ENCODE measurements around the gene KLF11. TPM values are rescaled to one million over a fixed set of nuclear protein-coding genes. Genes with fewer than 3 reads are reported as not detected.

Gene KLF11
- total RNA-seq, 2 donors from 2014 or later: 1.1 to 7.5 TPM

DNA sequence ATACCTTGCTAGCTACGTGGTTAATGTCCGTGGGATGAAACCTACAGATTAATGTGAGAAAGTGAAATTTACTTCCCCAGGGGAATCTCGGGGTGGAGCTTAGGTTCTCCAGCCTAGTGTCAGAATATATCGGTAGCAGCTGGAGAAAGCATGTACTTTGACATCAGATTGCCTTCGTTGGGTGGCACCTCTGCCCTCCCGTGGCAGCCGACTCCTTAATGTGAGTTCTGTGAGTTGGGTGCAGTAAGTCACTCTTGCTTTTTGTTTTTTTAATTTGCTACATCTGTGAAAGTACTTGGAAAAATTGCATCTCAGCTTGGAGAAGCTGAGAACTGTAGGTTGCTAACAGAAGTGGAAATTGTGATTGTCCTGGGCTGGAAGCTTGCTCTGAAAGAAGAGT, 3.6 kb downstream of the KLF11 start:
- Mint-ChIP-seq H3K9me3 (no peaks in the 10 kb centered on the region), H3K36me3 (peaks cover 6% of the 10 kb centered on the region in 2 donors), H3K27ac (no peak overlapping the region)
- no peak for DNase-seq (ENCODE audit: low spot score in 2 of 2)
- no peak for ATAC-seq

DNA sequence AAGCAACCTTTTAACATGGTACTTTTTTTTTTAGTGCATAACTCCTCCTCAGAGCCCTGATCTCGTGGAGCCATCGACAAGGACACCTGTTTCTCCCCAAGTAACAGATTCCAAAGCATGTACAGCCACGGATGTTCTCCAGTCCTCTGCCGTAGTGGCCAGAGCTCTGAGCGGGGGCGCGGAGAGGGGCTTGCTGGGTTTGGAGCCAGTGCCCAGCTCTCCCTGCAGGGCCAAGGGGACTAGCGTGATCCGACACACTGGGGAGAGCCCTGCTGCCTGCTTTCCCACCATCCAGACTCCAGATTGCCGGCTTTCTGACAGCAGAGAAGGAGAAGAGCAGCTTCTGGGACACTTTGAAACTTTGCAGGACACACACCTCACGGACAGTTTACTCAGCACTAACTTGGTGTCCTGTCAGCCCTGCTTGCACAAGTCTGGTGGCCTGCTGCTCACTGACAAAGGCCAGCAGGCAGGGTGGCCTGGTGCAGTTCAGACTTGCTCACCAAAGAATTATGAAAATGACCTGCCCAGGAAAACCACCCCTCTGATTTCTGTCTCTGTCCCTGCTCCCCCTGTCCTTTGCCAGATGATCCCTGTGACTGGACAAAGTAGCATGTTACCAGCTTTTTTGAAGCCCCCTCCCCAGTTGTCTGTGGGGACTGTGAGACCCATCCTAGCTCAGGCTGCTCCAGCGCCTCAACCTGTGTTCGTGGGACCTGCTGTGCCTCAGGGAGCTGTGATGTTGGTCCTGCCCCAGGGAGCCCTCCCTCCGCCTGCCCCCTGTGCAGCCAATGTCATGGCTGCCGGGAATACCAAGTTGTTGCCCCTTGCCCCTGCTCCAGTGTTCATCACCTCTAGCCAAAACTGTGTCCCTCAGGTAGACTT, 4.5 kb downstream of the KLF11 start:
- ATAC-seq: no peak
- no peaks in the 10 kb centered on the region for H3K9me3 Mint-ChIP-seq
- H3K27ac Mint-ChIP-seq: no peak overlapping the region
- H3K36me3 Mint-ChIP-seq: peaks cover 1 to 4% of the 10 kb centered on the region in 2 donors
- DNase-seq (ENCODE audit: low spot score in 2 of 2): no peak

DNA sequence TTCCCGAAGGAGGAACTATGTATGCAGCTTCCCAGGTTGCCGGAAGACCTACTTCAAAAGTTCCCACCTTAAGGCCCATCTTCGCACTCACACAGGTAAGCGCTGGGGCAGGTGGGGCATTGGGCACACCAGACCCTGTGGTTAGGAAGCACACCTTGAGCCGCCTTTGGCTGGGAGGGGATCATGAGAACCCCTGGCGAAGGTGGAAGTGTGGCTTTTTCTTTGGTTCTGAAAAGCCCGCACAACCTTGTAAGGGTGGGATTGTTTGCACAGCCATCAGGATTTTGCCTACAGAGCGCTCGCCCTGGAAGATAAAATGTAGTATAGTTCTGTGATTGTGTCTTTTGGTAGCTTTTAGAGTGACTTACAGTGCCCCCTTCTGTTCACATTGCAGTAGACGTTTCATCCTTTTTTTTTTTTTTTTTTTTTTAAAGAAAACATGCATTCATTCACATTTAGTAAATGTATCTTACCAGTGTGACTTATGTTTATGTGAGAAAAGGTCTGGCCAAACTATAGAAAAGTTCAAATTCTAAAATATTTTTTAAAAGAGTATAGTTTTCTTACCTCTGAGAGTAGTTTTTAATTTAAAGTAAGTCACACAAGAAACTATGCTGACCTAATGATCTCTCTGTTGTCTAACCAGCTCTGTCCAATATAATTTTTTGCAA, 5.3 kb downstream of the KLF11 start:
- Mint-ChIP-seq H3K9me3 (no peaks in the 10 kb centered on the region), H3K36me3 (peaks cover 0 to 4% of the 10 kb centered on the region in 2 donors), H3K27ac (no peak overlapping the region)
- DNase-seq (ENCODE audit: low spot score in 2 of 2) (no peak), ATAC-seq (no peak)

- Mint-ChIP-seq H3K36me3 (peaks cover 0 to 4% of the 10 kb centered on the region in 2 donors), H3K27ac (peak overlapping the region in 1 of 2 donors; percentile 22), H3K9me3 (no peaks in the 10 kb centered on the region)
- DNase-seq (ENCODE audit: low spot score in 2 of 2) (no peak), ATAC-seq (no peak)
Observed at GRCh38 chr2:10052216-10052615, 8.9 kb downstream of the KLF11 start.

- Mint-ChIP-seq H3K36me3 (peaks cover 0 to 4% of the 10 kb centered on the region in 2 donors), H3K27ac (no peak overlapping the region), H3K9me3 (no peaks in the 10 kb centered on the region)
- ATAC-seq (no peak), DNase-seq (ENCODE audit: low spot score in 2 of 2) (no peak)
Observed at GRCh38 chr2:10053351-10053750, 10.0 kb downstream of the KLF11 start.

DNA sequence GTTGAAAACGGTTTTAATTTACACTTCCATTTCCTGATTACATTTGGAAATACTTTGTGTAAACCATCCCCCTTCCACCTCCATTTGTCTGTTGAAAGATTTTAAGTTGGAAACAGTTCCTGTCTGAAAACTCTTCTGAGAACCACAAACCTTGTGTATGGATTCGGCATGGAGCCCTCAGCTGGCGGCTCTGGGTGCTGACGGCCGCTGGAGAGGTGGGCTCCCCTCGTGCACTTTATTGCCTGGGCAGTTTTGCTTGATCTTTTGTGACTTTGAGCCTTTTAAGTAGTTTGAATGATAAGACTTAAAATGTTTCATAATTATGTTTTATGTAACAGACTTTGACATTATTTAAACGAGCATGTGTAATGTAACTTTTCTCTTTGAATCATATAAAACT, 11.1 kb downstream of the KLF11 start:
- Mint-ChIP-seq H3K27ac (no peak overlapping the region), H3K9me3 (no peaks in the 10 kb centered on the region), H3K36me3 (peaks cover 0 to 4% of the 10 kb centered on the region in 2 donors)
- DNase-seq (ENCODE audit: low spot score in 2 of 2): no peak
- no peak for ATAC-seq

- Mint-ChIP-seq H3K36me3 (peaks cover 0 to 4% of the 10 kb centered on the region in 2 donors), H3K27ac (no peak overlapping the region)
Observed at GRCh38 chr2:10054976-10055375, 11.6 kb downstream of the KLF11 start.

DNA sequence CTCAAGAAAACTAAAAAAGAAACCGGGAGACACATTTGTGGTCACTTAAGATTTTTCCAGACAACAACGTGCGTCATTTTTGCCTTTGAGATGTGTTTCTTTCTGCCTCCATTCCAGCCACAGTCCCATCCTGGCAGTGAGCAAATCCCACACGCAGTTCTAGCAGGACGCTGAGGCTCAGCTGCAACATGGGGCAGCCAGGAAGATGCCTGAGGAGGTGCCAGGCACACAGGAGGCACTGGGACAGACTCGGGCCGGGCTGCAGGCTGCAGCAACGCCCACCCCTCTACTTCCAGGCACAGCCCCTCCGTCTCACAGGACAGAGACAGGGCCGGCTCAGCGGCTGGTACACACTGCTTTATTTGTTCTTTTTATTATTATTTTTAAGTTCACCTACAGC, 13.1 kb downstream of the KLF11 start:
- peaks cover 0 to 4% of the 10 kb centered on the region in 2 donors for H3K36me3 Mint-ChIP-seq
- DNase-seq (ENCODE audit: low spot score in 2 of 2) (no peak), ATAC-seq (no peak)
- H3K27ac Mint-ChIP-seq: no peak overlapping the region
- H3K9me3 Mint-ChIP-seq: no peaks in the 10 kb centered on the region

More at GRCh38 chr2:10054976-10055375, 11.6 kb downstream of the KLF11 start:
- DNase-seq (ENCODE audit: low spot score in 2 of 2): no peak
- H3K9me3 Mint-ChIP-seq: no peaks in the 10 kb centered on the region
- no peak for ATAC-seq

- H3K9me3 Mint-ChIP-seq: no peaks in the 10 kb centered on the region
- H3K36me3 Mint-ChIP-seq: no peaks in the 10 kb centered on the region
- ATAC-seq (peak; percentile 28 to 54), DNase-seq (ENCODE audit: low spot score in 2 of 2) (no peak)
- no peak overlapping the region for H3K27ac Mint-ChIP-seq
Observed at GRCh38 chr2:10057231-10058107, 14.1 kb downstream of the KLF11 start.

DNA sequence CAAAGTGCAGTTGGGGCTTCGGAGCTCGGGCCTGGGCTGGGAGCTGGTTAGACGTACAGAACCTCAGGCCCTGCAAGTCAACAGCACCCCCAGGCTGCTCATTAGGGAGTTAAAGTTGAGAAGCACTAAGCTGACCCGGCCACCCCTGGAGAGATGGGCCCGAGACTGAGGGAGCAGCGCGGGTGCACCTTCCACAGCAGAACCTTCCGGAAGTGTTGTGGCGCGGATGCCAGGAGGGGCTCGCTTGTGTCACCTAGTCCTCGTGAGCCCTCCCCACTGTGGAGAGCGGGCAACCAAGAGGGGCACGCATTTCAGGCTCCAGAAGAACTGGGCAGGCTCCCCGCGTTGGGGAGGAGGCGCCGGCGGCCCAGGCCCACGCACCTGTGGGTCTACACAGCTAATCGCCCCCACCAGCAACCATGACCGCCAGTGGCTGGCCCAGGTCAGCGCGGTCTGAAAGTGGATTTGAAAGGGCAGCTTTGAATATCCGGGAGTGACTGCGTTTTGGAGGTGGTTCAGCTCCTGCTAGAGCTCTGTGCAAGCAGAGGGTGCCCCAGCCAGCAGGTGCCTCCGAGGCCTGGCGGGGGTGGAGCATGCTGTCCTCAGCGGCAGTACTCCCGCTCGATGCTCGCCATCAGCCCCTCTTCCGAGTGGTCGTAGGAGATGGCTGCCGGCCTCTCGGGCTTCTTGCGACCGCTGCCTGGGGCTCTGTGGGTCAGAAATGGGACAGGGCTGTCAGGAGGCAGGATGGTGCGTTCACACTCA, 15.1 kb downstream of the KLF11 start:
- DNase-seq (ENCODE audit: low spot score in 2 of 2) (no peak), ATAC-seq (peak in 1 of 2 donors; percentile 20)
- Mint-ChIP-seq H3K27ac (no peak overlapping the region), H3K9me3 (no peaks in the 10 kb centered on the region), H3K36me3 (no peaks in the 10 kb centered on the region)

- DNase-seq (ENCODE audit: low spot score in 2 of 2): no peak
- no peak overlapping the region for H3K27ac Mint-ChIP-seq
- no peaks in the 10 kb centered on the region for H3K9me3 Mint-ChIP-seq
Observed at GRCh38 chr2:10059016-10059351, 15.6 kb downstream of the KLF11 start.

DNA sequence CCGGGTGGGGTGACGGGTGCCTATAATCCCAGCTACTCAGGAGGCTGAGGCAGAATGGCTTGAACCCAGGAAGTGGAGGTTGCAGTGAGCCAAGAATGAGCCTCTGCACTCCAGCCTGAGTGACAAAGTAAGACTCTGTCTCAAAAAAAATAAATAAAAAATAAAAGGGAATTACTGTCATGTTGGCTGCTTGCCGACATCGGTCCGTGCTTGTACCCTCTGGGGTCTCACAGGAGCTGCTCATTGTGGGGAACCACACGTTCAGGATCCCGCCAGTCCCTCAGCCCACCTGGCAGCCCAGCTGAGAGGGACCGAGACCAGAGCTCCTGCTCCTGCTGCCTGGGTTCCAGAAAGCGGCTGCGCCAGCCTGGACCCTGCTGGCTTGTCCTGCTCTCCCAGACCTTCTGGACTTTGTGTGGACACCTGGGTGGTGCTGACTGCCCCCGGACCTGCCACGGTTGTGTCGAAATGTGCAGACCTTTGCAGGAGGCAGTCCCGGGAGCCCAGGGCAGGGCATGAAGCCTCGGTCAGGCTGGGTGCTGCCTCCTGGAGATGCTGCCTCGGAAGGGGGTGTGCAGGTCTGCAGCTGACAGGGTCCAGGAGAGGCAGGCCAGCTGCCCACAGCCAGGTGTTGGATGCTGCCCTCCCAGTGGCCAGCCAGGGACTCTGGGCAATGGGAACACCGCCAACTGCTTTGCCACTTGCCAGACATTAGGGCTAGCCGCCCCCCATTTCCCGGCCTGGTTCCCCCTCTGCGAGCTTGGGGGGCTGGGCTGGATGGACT, 16.4 kb downstream of the KLF11 start:
- no peaks in the 10 kb centered on the region for H3K9me3 Mint-ChIP-seq
- no peak overlapping the region for H3K27ac Mint-ChIP-seq
- DNase-seq (ENCODE audit: low spot score in 2 of 2): no peak
- no peak for ATAC-seq
- H3K36me3 Mint-ChIP-seq: no peaks in the 10 kb centered on the region

More at GRCh38 chr2:10059016-10059351, 15.6 kb downstream of the KLF11 start:
- no peak for ATAC-seq
- H3K36me3 Mint-ChIP-seq: no peaks in the 10 kb centered on the region

GRCh38 chr2:10061221-10061925, 18.0 kb downstream of the KLF11 start:
- no peak overlapping the region for H3K27ac Mint-ChIP-seq
- H3K36me3 Mint-ChIP-seq: no peaks in the 10 kb centered on the region
- H3K9me3 Mint-ChIP-seq: no peaks in the 10 kb centered on the region
- no peak for ATAC-seq
- DNase-seq (ENCODE audit: low spot score in 2 of 2): no peak

- Mint-ChIP-seq H3K36me3 (peaks cover 0 to 3% of the 10 kb centered on the region in 2 donors), H3K9me3 (peaks cover 3% of the 10 kb centered on the region in 2 donors), H3K27ac (no peak overlapping the region)
- no peak for DNase-seq (ENCODE audit: low spot score in 2 of 2)
- no peak for ATAC-seq
Observed at GRCh38 chr2:10062931-10063365, 19.6 kb downstream of the KLF11 start.

DNA sequence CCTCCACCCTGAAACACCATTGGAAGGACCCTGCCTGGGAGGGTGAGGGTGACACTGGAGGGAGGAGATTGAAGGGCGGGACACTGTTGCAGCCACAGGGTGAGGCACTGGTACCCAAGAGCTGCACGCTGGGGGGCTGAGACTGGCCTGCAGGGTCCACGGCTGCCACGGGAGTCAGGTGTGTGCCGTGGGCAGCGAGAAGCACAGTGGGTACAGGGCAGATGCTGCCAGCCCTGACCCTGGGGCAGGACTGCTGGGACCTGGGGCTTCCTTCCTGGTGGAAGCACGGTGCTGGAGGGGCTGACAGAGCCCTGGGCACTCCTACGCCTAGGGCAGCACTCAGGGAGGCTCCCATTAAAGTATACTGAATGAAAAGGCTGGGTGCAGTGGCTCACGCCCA, 20.2 kb downstream of the KLF11 start:
- no peak for ATAC-seq
- no peak for DNase-seq (ENCODE audit: low spot score in 2 of 2)
- Mint-ChIP-seq H3K9me3 (peaks cover 5 to 6% of the 10 kb centered on the region in 2 donors), H3K36me3 (peaks cover 0 to 5% of the 10 kb centered on the region in 2 donors), H3K27ac (no peak overlapping the region)
